Heart left ventricle (tissue), 16 donors: ENCODE measurements around the gene ZNF500. TPM values are rescaled to one million over a fixed set of nuclear protein-coding genes. Genes with fewer than 3 reads are reported as not detected.

ENCODE experiments used
- ATAC-seq, 4 donors: fragments of 200-7000 bp; cut with Tn5 transposase; one replicate each; pipeline ENCODE4 v1.9.1; 2020 to 2022; ENCODE audit warnings: moderate library complexity in 4 of 4, mild to moderate bottlenecking in 3 of 4, moderate number of reproducible peaks in 1 of 4
- DNase-seq, 5 donors: peaks; one replicate each; pipeline ENCODE4 v3.0.0-alpha.2; 2020
- H3K27ac ChIP-seq, 12 donors: fragments of 200-600 bp; sonication (generic) in 4 of 12; one replicate each; pipeline versions ENCODE4 v1.5.0 to v1.8.0; 2016 to 2022; ENCODE audit warnings: mild to moderate bottlenecking in 2 of 12
- H3K27me3 ChIP-seq, 9 donors: fragments of 200-600 bp; sonication (generic) in 2 of 9; one replicate each; pipeline versions ENCODE4 v1.5.1 to v1.8.0; 2016 to 2022; ENCODE audit warnings: mild to moderate bottlenecking in 3 of 9
- H3K36me3 ChIP-seq, 9 donors: fragments of 200-600 bp; sonication (generic) in 2 of 9; one replicate each; pipeline versions ENCODE4 v1.5.0 to v1.8.0; 2018 to 2022; ENCODE audit warnings: mild to moderate bottlenecking in 2 of 9
- H3K4me1 ChIP-seq, 12 donors: fragments of 200-600 bp; sonication (generic) in 4 of 12; one replicate each; pipeline versions ENCODE4 v1.5.0 to v1.8.0; 2016 to 2022; ENCODE audit warnings: mild to moderate bottlenecking in 3 of 12
- H3K4me3 ChIP-seq, 12 donors: fragments of 200-600 bp; sonication (generic) in 4 of 12; one replicate each; pipeline versions ENCODE4 v1.5.0 to v1.8.0; 2017 to 2022; ENCODE audit warnings: mild to moderate bottlenecking in 9 of 12, moderate library complexity in 4 of 12
- H3K9me3 ChIP-seq, 12 donors: fragments of 200-600 bp; sonication (generic) in 4 of 12; one replicate each; pipeline versions ENCODE4 v1.5.0 to v1.8.0; 2016 to 2022; ENCODE audit warnings: mild to moderate bottlenecking in 1 of 12
- POLR2A ChIP-seq, 2 donors: fragments of 450-650 bp; IDR thresholded peaks; one replicate each; pipeline ENCODE4 v1.6.1; 2017; ENCODE audit warnings: antibody characterized with exemption in 2 of 2, mild to moderate bottlenecking in 2 of 2, moderate library complexity in 2 of 2
- WGBS, 4 donors: extraction: QIAGEN DNeasy Blood & Tissue Kit in 2 of 4; methylation state at CpG; one replicate each; pipeline versions ENCODE4 v1.1.5 to v1.1.7; 2013 to 2018; 5-methylcytosine and 5-hydroxymethylcytosine counted together
- intact Hi-C, 10 donors: fragments of 100-400 bp; cut with DNase I; formaldehyde crosslinking; loops; one replicate each; pipeline versions ENCODE4 v1.11.1 to v1.14.2; 2022
- polyA plus RNA-seq, 2 donors: library from polyadenylated mRNA; stranded (reverse); fragments of 200-250 nt; gene quantifications; one replicate each; pipeline ENCODE4 v1.2.3, GENCODE V29; 2013
- total RNA-seq, 9 donors: library from RNA; depleted of rRNA in 2 of 9; stranded (reverse); fragments of >200 nt in 2 of 9; fragmentation: NEBNext Ultra II Directional in 3 of 9; extraction: Animal tissue kit (Norgen Biotek cat#: 25700) in 3 of 9; gene quantifications; one replicate each; pipeline versions ENCODE4 v1.1.0 to v1.2.4, GENCODE V29; 2016 to 2023
- TF ChIP-seq, protein P1 (sequence below), 12 donors: fragments of 200-600 bp; sonication (generic) in 4 of 12; IDR thresholded peaks; one replicate each; pipeline versions ENCODE4 v1.5.0 to v1.8.0; 2018 to 2022; ENCODE audit warnings: antibody characterized with exemption in 12 of 12, mild to moderate bottlenecking in 5 of 12
- donor health status: ischemic (EF 13 %, LVEDD 7.1; RV severe dilation, severe dysfunction).
- donor health status: healthy with polysubstance abuse.
- donor health status: DM: no; HTN: yes; CAD: no.
- donor health status: DM: no; HTN: no; CAD: no.
- donor health status: ischemic (EF 25% LVEDD 6.9; RV normal size, moderate dysfunction).
- donor health status: ischemic (EF 25% LVEDD 5.7; RV mildly dilated, moderate dysfunction).
- donor health status: healthy.
- donor health status: DM: yes; HTN: yes; CAD: no.
- donor health status: ischemic (EF 35%, LVEDD 5.7; RV mildly dilated, moderate dysfunction).
- donor health status: nonischemic (EF 11% LVEDD 7.7; RV severe dilation, severe dysfunction).
- donor health status: DM: yes; HTN: yes; CAD: no.
- donor health status: PGD.
- donor health status: ischemic (EF 29% LVEDD 5.4; RV normal size, mild dysfunction).
- donor health status: nonischemic (EF 23%, LVEDD 6.1; RV moderate dilation, normal function).

Gene ZNF500
- total and polyA plus RNA-seq, 11 donors, result 4.8 to 11.6 (median 6.5) TPM

DNA sequence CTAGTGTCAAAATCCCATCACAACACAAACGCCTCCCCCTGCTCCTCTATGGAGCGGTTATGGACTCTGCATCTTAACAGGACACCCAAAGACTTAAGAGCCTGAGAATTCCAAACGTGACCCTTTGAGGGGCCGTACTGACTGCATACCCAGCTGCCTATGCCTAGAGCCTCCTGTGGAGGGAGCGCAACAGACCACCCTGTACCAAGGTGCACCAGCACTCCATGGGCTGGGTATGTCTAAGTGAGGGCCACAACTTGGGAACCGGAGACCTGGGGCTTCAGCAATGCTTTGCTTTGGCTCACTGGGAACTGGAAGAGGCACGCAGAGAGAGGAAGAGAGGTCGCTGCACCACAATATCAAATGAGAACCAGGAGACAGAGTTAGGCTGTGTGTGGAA, 38.3 kb downstream of the ZNF500 start:
- TF ChIP-seq POLR2A (IDR thresholded peaks at IDR 0.05), result no peak
- TF ChIP-seq, protein P1, sequence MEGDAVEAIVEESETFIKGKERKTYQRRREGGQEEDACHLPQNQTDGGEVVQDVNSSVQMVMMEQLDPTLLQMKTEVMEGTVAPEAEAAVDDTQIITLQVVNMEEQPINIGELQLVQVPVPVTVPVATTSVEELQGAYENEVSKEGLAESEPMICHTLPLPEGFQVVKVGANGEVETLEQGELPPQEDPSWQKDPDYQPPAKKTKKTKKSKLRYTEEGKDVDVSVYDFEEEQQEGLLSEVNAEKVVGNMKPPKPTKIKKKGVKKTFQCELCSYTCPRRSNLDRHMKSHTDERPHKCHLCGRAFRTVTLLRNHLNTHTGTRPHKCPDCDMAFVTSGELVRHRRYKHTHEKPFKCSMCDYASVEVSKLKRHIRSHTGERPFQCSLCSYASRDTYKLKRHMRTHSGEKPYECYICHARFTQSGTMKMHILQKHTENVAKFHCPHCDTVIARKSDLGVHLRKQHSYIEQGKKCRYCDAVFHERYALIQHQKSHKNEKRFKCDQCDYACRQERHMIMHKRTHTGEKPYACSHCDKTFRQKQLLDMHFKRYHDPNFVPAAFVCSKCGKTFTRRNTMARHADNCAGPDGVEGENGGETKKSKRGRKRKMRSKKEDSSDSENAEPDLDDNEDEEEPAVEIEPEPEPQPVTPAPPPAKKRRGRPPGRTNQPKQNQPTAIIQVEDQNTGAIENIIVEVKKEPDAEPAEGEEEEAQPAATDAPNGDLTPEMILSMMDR (IDR thresholded peaks at IDR 0.05), result no peak
- DNase-seq, result no peak
- H3K36me3 ChIP-seq, result peaks cover 0 to 70% (median 53%) of the 10 kb centered on the region in 9 donors
- 93 to 97% (median 95%) methylated on average over 8 of the region's 8 CpGs for WGBS, 4 donors
- peaks cover 0 to 10% (median 6%) of the 10 kb centered on the region in 12 donors for H3K4me1 ChIP-seq
- no peak for ATAC-seq
- H3K27me3 ChIP-seq, result no peaks in the 10 kb centered on the region
- intact Hi-C loops, result no loop called here
- H3K9me3 ChIP-seq, result no peaks in the 10 kb centered on the region
- no peak overlapping the region for H3K4me3 ChIP-seq
- H3K27ac ChIP-seq, result no peak overlapping the region

DNA sequence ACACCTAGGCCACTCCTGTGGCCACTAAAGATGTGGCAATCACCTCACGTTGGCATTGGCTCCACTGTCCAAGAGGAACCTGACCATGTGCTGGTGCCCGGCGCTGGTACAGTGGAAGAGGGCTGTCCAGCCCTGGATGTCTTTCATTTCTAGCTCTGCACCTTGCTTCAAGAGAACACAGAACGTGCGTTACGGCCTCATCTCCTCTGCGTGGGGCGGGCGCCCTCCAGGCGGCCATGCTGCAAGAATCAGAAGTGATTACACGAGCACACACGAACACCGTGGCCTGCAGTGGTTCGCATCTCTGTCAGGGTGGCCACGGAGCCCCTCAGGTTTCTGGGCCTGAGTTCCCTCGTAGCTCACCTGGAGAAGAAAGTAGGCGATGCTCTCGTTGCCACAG, 40.3 kb downstream of the ZNF500 start:
- Histone ChIP-seq H3K36me3 (peaks cover 0 to 88% (median 63%) of the 10 kb centered on the region in 9 donors), H3K27ac (no peak overlapping the region), H3K4me1 (no peaks in the 10 kb centered on the region), H3K27me3 (no peaks in the 10 kb centered on the region), H3K9me3 (no peaks in the 10 kb centered on the region), H3K4me3 (no peak overlapping the region)
- 94 to 97% (median 95%) methylated on average over 11 to 18 of the region's 18 CpGs for WGBS, 4 donors
- no peak for DNase-seq
- TF ChIP-seq POLR2A (IDR thresholded peaks at IDR 0.05), result no peak
- TF ChIP-seq, protein P1 (IDR thresholded peaks at IDR 0.05), result no peak
- intact Hi-C loops, result no loop called here
- no peak for ATAC-seq

DNA sequence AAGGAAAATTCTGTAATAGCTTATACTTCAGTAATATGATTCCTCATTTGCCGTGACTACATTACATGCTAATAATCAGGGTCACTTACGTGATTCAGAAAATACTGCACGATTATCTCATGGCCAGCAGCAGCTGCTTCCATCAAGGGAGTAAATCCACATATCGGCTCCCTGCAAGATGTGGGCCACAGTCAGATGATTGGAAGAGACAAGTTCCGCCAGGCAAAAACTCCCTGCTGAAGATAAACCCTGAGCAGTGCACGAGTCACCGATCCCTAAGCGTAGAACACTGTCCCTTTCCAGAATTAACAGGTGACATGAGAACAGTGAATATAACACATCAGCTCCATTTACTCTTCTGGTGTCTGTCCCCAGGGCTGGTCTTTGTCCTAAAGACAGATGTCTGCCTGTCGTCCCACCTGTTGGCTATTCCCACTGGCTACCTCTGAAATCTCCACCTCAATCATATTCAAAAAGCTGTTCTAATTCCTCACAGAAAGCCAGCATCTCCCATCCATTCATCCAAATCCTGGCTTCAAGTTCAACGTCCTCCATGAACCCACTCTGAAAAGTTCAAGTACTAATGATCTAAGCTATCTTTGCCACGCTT, 42.2 kb downstream of the ZNF500 start:
- Histone ChIP-seq H3K9me3 (no peaks in the 10 kb centered on the region), H3K27ac (no peak overlapping the region), H3K27me3 (no peaks in the 10 kb centered on the region), H3K36me3 (peaks cover 0 to 74% (median 61%) of the 10 kb centered on the region in 9 donors), H3K4me1 (no peaks in the 10 kb centered on the region), H3K4me3 (no peak overlapping the region)
- ATAC-seq (no peak), DNase-seq (no peak)
- WGBS, 4 donors, result 85 to 89% (median 88%) methylated on average over 11 of the region's 11 CpGs
- intact Hi-C loops, result no loop called here
- TF ChIP-seq POLR2A (IDR thresholded peaks at IDR 0.05), result no peak
- TF ChIP-seq, protein P1 (IDR thresholded peaks at IDR 0.05), result no peak

DNA sequence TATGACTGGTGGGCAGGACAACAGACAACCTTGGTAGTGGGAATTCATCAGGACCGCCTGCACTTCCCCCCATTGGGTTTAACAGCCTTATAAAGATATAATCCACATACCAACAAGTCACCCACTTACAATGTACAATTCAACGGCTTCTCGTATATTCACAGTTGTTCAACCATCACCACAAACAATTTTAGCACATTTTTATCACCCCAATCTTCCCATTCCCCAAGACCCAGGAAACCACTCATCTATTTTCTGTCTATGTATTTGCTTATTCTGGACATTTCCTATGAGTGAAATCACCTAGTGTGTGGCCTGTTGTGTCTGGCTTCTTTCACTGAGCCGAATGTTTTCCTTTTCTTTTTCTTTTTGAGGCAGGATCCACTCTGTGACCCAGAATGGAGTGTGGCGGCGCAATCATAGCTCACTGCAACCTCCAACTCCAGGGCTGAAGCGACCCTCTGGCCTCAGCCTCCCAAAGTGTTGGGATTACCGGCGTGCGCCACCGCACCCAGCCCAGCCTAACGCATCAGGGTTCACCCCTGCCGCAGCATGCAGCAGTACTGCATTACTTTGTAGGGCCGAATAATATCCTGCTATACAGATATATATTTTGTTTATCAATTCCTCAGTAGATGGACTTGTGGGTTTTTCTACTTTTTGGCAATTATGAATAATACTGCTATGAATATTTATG, 43.7 kb downstream of the ZNF500 start:
- Histone ChIP-seq H3K4me1 (no peaks in the 10 kb centered on the region), H3K27me3 (no peaks in the 10 kb centered on the region), H3K4me3 (no peak overlapping the region), H3K9me3 (no peaks in the 10 kb centered on the region), H3K36me3 (peaks cover 0 to 66% (median 52%) of the 10 kb centered on the region in 9 donors), H3K27ac (no peak overlapping the region)
- intact Hi-C loops, result no loop called here
- DNase-seq, result no peak
- ATAC-seq, result no peak
- TF ChIP-seq, protein P1 (IDR thresholded peaks at IDR 0.05), result no peak
- TF ChIP-seq POLR2A (IDR thresholded peaks at IDR 0.05), result no peak
- WGBS, 4 donors, result 95 to 97% (median 96%) methylated on average over 14 of the region's 14 CpGs
